ENCODE measurements around the gene RANGRF. TPM values are rescaled to one million over a fixed set of nuclear protein-coding genes. Genes with fewer than 3 reads are reported as not detected.

The RANGRF gene
- total and polyA plus RNA-seq, 9 of the 15 experiments (the other 6 are each of a cell fraction or from before 2014, with no cell fraction given), result 7.6 to 60.0 (median 16.0) TPM

- TF ChIP-seq REST (IDR thresholded peaks at IDR 0.05; ENCODE audit: borderline replicate concordance), result no peak
- no peak for TF ChIP-seq REST (CRISPR knock-in tag; IDR thresholded peaks at IDR 0.05; ENCODE audit: low read depth)
- no peak for TF ChIP-seq RAD51 (IDR thresholded peaks at IDR 0.05; ENCODE audit: borderline replicate concordance, low read depth)
- TF ChIP-seq FOXJ3 (CRISPR knock-in tag; IDR thresholded peaks at IDR 0.05), result no peak
- TF ChIP-seq RFX7 (CRISPR knock-in tag; IDR thresholded peaks at IDR 0.05), result no peak
- no peak for TF ChIP-seq ZNF436 (CRISPR knock-in tag; IDR thresholded peaks at IDR 0.05)
- TF ChIP-seq, protein P1, sequence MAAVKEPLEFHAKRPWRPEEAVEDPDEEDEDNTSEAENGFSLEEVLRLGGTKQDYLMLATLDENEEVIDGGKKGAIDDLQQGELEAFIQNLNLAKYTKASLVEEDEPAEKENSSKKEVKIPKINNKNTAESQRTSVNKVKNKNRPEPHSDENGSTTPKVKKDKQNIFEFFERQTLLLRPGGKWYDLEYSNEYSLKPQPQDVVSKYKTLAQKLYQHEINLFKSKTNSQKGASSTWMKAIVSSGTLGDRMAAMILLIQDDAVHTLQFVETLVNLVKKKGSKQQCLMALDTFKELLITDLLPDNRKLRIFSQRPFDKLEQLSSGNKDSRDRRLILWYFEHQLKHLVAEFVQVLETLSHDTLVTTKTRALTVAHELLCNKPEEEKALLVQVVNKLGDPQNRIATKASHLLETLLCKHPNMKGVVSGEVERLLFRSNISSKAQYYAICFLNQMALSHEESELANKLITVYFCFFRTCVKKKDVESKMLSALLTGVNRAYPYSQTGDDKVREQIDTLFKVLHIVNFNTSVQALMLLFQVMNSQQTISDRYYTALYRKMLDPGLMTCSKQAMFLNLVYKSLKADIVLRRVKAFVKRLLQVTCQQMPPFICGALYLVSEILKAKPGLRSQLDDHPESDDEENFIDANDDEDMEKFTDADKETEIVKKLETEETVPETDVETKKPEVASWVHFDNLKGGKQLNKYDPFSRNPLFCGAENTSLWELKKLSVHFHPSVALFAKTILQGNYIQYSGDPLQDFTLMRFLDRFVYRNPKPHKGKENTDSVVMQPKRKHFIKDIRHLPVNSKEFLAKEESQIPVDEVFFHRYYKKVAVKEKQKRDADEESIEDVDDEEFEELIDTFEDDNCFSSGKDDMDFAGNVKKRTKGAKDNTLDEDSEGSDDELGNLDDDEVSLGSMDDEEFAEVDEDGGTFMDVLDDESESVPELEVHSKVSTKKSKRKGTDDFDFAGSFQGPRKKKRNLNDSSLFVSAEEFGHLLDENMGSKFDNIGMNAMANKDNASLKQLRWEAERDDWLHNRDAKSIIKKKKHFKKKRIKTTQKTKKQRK (IDR thresholded peaks at IDR 0.05; ENCODE audit: borderline replicate concordance, low read depth, low read length), result no peak
- TF ChIP-seq, protein P2, sequence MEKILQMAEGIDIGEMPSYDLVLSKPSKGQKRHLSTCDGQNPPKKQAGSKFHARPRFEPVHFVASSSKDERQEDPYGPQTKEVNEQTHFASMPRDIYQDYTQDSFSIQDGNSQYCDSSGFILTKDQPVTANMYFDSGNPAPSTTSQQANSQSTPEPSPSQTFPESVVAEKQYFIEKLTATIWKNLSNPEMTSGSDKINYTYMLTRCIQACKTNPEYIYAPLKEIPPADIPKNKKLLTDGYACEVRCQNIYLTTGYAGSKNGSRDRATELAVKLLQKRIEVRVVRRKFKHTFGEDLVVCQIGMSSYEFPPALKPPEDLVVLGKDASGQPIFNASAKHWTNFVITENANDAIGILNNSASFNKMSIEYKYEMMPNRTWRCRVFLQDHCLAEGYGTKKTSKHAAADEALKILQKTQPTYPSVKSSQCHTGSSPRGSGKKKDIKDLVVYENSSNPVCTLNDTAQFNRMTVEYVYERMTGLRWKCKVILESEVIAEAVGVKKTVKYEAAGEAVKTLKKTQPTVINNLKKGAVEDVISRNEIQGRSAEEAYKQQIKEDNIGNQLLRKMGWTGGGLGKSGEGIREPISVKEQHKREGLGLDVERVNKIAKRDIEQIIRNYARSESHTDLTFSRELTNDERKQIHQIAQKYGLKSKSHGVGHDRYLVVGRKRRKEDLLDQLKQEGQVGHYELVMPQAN (IDR thresholded peaks at IDR 0.05; ENCODE audit: borderline replicate concordance), result peak; percentile 98
- TF ChIP-seq, protein P3, sequence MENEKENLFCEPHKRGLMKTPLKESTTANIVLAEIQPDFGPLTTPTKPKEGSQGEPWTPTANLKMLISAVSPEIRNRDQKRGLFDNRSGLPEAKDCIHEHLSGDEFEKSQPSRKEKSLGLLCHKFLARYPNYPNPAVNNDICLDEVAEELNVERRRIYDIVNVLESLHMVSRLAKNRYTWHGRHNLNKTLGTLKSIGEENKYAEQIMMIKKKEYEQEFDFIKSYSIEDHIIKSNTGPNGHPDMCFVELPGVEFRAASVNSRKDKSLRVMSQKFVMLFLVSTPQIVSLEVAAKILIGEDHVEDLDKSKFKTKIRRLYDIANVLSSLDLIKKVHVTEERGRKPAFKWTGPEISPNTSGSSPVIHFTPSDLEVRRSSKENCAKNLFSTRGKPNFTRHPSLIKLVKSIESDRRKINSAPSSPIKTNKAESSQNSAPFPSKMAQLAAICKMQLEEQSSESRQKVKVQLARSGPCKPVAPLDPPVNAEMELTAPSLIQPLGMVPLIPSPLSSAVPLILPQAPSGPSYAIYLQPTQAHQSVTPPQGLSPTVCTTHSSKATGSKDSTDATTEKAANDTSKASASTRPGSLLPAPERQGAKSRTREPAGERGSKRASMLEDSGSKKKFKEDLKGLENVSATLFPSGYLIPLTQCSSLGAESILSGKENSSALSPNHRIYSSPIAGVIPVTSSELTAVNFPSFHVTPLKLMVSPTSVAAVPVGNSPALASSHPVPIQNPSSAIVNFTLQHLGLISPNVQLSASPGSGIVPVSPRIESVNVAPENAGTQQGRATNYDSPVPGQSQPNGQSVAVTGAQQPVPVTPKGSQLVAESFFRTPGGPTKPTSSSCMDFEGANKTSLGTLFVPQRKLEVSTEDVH (IDR thresholded peaks at IDR 0.05; ENCODE audit: low read depth, partially characterized antibody), result no peak
- TF ChIP-seq ZNF224 (CRISPR knock-in tag; IDR thresholded peaks at IDR 0.05), result no peak
Measured at GRCh38 chr17:8248751-8249607, 39.5 kb upstream of the RANGRF start, which contains the start of gene PFAS (continued).

Measured in K562 (cell line).